K562 (cell line): Measurements from ENCODE around the gene GLB1L3. TPM values are rescaled to one million over a fixed set of nuclear protein-coding genes. Genes with fewer than 3 reads are reported as not detected.

Source experiments
- ARID1B ChIP-seq: fragments of 450-650 bp; IDR thresholded peaks from 2 replicates; pipeline ENCODE4 v1.6.1; 2016; ENCODE audit warnings: antibody characterized with exemption, mild to moderate bottlenecking, inconsistent platforms
- CBFA2T3 ChIP-seq: fragments of 450-650 bp; IDR thresholded peaks from 2 replicates; pipeline ENCODE4 v1.6.1; 2017
- CBX3 ChIP-seq, 2 experiments: IDR thresholded peaks; 1 replicate in 1 of 2; 2 replicates in 1 of 2; pipeline ENCODE4 v1.6.1; 2012; ENCODE audit warnings: inconsistent platforms in 2 of 2, low read length in 2 of 2, borderline replicate concordance in 1 of 2, control low read depth in 1 of 2
- CLOCK ChIP-seq: fragments of 250-450 bp; sonication (Bioruptor Pico); IDR thresholded peaks from 2 replicates; pipeline ENCODE4 v1.4.0; 2020; ENCODE audit warnings: mild to moderate bottlenecking, moderate library complexity, borderline replicate concordance
- DPF2 ChIP-seq: fragments of 450-650 bp; IDR thresholded peaks from 2 replicates; pipeline ENCODE4 v1.6.1; 2016
- EP300 ChIP-seq: IDR thresholded peaks from 2 replicates; pipeline ENCODE4 v1.6.1; 2012; ENCODE audit warnings: low read length, improper control_type of control experiment
- EZH2 ChIP-seq: IDR thresholded peaks from 2 replicates; pipeline ENCODE4 v1.6.1; 2012; ENCODE audit warnings: low read depth, mild to moderate bottlenecking, inconsistent platforms, low read length, borderline replicate concordance
- HLTF ChIP-seq: fragments of 450-650 bp; IDR thresholded peaks from 2 replicates; pipeline ENCODE4 v1.6.1; 2016
- KDM1A ChIP-seq, 2 experiments: fragments of 450-650 bp; IDR thresholded peaks; 2 replicates each; pipeline ENCODE4 v1.6.1; 2016; ENCODE audit warnings: mild to moderate bottlenecking in 2 of 2
- MYC ChIP-seq, 2 experiments: fragments of 250-450 bp in 1 of 2; sonication (Bioruptor Pico) in 1 of 2; IDR thresholded peaks; 2 replicates each; pipeline versions ENCODE4 v1.5.1 to v1.6.1; 2012 to 2021; ENCODE audit warnings: low read depth in 2 of 2, borderline replicate concordance in 1 of 2, improper control_type of control experiment in 1 of 2, low read length in 1 of 2, mild to moderate bottlenecking in 1 of 2, moderate library complexity in 1 of 2
- MYNN ChIP-seq, 2 experiments: sonication (generic); formaldehyde crosslinking in 1 of 2; IDR thresholded peaks; 2 replicates each; pipeline versions ENCODE4 v1.5.0 to v1.6.1; 2016 to 2020; ENCODE audit warnings: antibody characterized with exemption in 1 of 2, missing genetic modification reagents in 1 of 2
- PTTG1 ChIP-seq: fragments of 450-650 bp; IDR thresholded peaks from 2 replicates; pipeline ENCODE4 v1.6.1; 2016; ENCODE audit warnings: low read depth, mild to moderate bottlenecking, missing genetic modification characterization, missing compliant biosample characterization
- RBFOX2 ChIP-seq: fragments of 200-400 bp; formaldehyde crosslinking; IDR thresholded peaks from 2 replicates; pipeline ENCODE4 v1.6.1; 2017; ENCODE audit warnings: low read depth, mild to moderate bottlenecking, low read length, moderate library complexity
- RBM34 ChIP-seq: fragments of 200-400 bp; formaldehyde crosslinking; IDR thresholded peaks from 2 replicates; pipeline ENCODE4 v1.6.1; 2018; ENCODE audit warnings: low read length, borderline replicate concordance; ENCODE audit not compliant: insufficient read depth
- RNF219 ChIP-seq: fragments of 250-450 bp; sonication (Bioruptor Pico); IDR thresholded peaks from 2 replicates; pipeline ENCODE4 v1.5.0; 2022; ENCODE audit warnings: mild to moderate bottlenecking
- SMARCA4 ChIP-seq: fragments of 450-650 bp; IDR thresholded peaks from 2 replicates; pipeline ENCODE4 v1.6.1; 2016
- SMARCE1 ChIP-seq: fragments of 450-650 bp; IDR thresholded peaks from 2 replicates; pipeline ENCODE4 v1.7.1; 2016; ENCODE audit warnings: mild to moderate bottlenecking
- SNIP1 ChIP-seq: fragments of 450-650 bp; IDR thresholded peaks from 2 replicates; pipeline ENCODE4 v1.7.1; 2017; ENCODE audit warnings: low read depth, mild to moderate bottlenecking
- TEAD4 ChIP-seq, 2 experiments: sonication (generic) in 1 of 2; formaldehyde crosslinking in 1 of 2; IDR thresholded peaks; 2 replicates each; pipeline versions ENCODE4 v1.6.1 to v1.8.0; 2012 to 2022; ENCODE audit warnings: borderline replicate concordance in 1 of 2, inconsistent platforms in 1 of 2, low read length in 1 of 2, mild to moderate bottlenecking in 1 of 2, missing genetic modification reagents in 1 of 2
- ZNF609 ChIP-seq: sonication (generic); formaldehyde crosslinking; IDR thresholded peaks from 2 replicates; pipeline ENCODE4 v1.8.1; 2023; ENCODE audit warnings: missing genetic modification reagents, mild to moderate bottlenecking, borderline replicate concordance
- polyA plus RNA-seq, 8 experiments: library from polyadenylated mRNA; depleted of rRNA in 4 of 8; stranded (reverse) in 5 of 8; unstranded in 3 of 8; fragments of >200 nt; fragmentation: Nextera tagmentation in 2 of 8; fragmentation: Illumina TruSeq in 1 of 8; extraction: Ambion mirVana in 2 of 8; extraction: Trizol in 1 of 8; gene quantifications; 2 replicates each; pipeline versions ENCODE4 v1.2.1 to v1.2.3, GENCODE V29; 2011 to 2014; ENCODE audit warnings: inconsistent platforms in 1 of 8, missing spikeins in 1 of 8
- total RNA-seq, 7 experiments: library from RNA; depleted of rRNA in 6 of 7; stranded (reverse); fragments of >200 nt in 6 of 7; fragmentation: Illumina TruSeq in 2 of 7; extraction: Trizol in 2 of 7; gene quantifications; 2 replicates each; pipeline versions ENCODE4 v1.2.1 to v1.2.3, GENCODE V29; 2011 to 2021; ENCODE audit warnings: low replicate concordance in 1 of 7

GLB1L3 gene
- total and polyA plus RNA-seq, 9 of the 15 experiments (the other 6 are each of a cell fraction or from before 2014, with no cell fraction given) = 0.18 to 3.3 (median 0.49) TPM

- TF ChIP-seq RNF219 (CRISPR knock-in tag) (no peak), KDM1A (IDR thresholded peaks at IDR 0.05) (peak; percentile 62 to 65), CBFA2T3 (peak; percentile 81), PTTG1 (tag) (no peak), MYNN (IDR thresholded peaks at IDR 0.05) (no peak), MYNN (CRISPR knock-in tag; IDR thresholded peaks at IDR 0.05) (no peak), ZNF609 (CRISPR knock-in tag) (no peak), DPF2 (peak; percentile 57; the same call in 1 of the 2 replicates), SMARCA4 (peak; percentile 58; the same call in 1 of the 2 replicates), EZH2 (no peak), TEAD4 (IDR thresholded peaks at IDR 0.05; ENCODE audit: low read length) (peak; percentile 68; the same call in 1 of the 2 replicates), TEAD4 (CRISPR knock-in tag; IDR thresholded peaks at IDR 0.05; ENCODE audit: borderline replicate concordance) (no peak), CLOCK (CRISPR knock-in tag) (no peak), HLTF (no peak), RBFOX2 (no peak), RBM34 (no peak), CBX3 (IDR thresholded peaks at IDR 0.05; ENCODE audit: borderline replicate concordance in 1 of 2, low read length in 2 of 2) (no peak), SNIP1 (no peak), ARID1B (peak; percentile 86), EP300 (peak; percentile 42; the same call in 1 of the 2 replicates), MYC (IDR thresholded peaks at IDR 0.05; ENCODE audit: low read depth, low read length) (0 out of 2 replicates have a peak, but pooled peaks have one; percentile 20), MYC (CRISPR knock-in tag; IDR thresholded peaks at IDR 0.05; ENCODE audit: borderline replicate concordance, low read depth) (no peak), SMARCE1 (peak; percentile 63; the same call in 1 of the 2 replicates)
Measured at GRCh38 chr11:134328433-134328832, 52.3 kb downstream of the GLB1L3 start (continued).
